H7 (cell line): ENCODE data around the gene MBD3L1. TPM values are rescaled to one million over a fixed set of nuclear protein-coding genes. Genes with fewer than 3 reads are reported as not detected.

Experiments used
- DNase-seq: peaks from one replicate; pipeline ENCODE4 v3.0.0; 2012
- H3K27me3 ChIP-seq: 2 replicates; pipeline ENCODE4 v1.6.0; 2011; ENCODE audit warnings: mild to moderate bottlenecking, low read length; ENCODE audit not compliant: control insufficient read depth, insufficient read depth
- H3K36me3 ChIP-seq: replicated peaks from 2 replicates; pipeline ENCODE4 v1.5.1; 2011; ENCODE audit warnings: low read length; ENCODE audit not compliant: control insufficient read depth, insufficient read depth
- H3K4me3 ChIP-seq: 2 replicates; pipeline ENCODE4 v1.5.1; 2011; ENCODE audit warnings: low read depth, mild to moderate bottlenecking, control low read depth, low read length, moderate library complexity; ENCODE audit not compliant: insufficient read depth
- total RNA-seq: library from RNA; depleted of rRNA; stranded (reverse); fragments of >200 nt; shearing (Covaris generic); gene quantifications from 2 replicates; pipeline ENCODE4 v1.2.3, GENCODE V29; 2014; rRNA removed

The MBD3L1 gene
- not detected in 2 replicates for total RNA-seq

DNA sequence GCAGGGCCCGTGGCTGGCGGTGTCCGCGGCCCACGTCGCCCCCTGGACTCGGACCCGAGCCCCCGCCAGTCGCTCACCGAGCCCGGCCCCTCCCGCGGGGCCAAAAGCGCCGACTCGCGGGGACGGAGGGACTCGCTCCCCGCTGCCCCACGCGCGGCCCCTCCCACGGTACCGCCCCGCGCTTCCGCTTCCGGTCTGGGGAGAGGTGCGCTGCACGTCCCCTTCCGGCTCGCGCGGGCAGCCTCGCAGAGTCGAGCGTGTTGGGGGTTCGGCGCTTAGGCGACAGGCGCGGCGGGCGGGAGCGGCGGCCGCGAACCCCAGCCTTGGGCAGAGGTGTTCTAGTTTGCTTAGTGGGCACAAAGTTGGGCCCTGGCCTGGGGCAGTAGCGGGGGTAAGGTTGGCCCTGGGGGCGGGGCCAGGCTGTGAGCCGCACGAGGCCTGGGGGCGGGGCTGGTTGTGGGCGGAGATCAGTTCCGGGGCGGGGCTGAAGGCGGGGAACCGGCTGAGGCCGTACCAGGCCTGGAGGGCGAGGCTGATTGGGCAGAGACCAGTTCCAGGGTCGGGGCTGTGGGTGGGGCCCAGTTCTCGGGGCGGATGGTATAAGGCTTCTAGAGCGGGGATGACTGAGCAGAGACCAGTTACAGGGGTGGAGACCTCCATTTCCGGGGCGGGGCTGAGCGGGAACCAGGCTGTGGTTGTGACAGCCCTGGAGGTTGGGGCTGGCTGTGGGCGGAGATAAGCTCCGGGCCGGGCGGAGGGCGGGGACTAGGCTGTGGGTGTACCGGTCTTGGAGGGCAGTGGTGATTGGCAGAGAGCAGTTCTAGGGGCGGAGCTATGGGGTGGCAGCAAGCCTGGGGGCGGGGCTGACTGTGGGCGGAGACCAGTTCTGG is at the start of gene MBD3L1, which contains the start of gene ZNF558:
Gene MBD3L1, plus strand, starts transcription at position 246 of the 890 bp plus-strand sequence. CDS start 10,302 bp downstream, outside the sequence.
Gene ZNF558, minus strand, starts transcription at position 173 of the 890 bp plus-strand sequence. CDS start 9,645 bp downstream, outside the sequence.
- Histone ChIP-seq H3K4me3 (peak within 1 kb of the TSS; percentile 66), H3K36me3 (no peaks in the 10 kb centered on the region), H3K27me3 (no peaks in the 10 kb centered on the region)
- peak; percentile 95 for DNase-seq

DNA sequence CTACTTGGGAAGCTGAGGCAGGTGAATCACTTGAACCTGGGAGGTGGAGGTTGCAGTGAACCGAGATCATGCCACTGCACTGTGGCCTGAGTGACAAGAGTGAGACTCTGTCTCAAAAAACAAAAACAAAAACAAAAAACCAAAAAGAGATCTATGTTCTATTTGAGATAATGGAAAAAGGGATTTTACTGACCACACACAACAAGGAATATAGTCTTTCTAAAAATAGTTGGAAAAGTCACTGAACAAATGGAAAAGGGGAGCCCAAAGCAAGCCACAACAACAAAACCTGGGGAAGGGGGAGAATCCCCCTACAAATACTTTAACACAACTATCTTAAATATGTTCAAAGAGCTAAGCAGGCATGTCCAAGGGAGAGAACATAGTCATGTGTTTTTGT is 37.4 kb upstream of the MBD3L1 start:
- H3K4me3 ChIP-seq: no peak overlapping the region
- no peaks in the 10 kb centered on the region for H3K36me3 ChIP-seq
- no peaks in the 10 kb centered on the region for H3K27me3 ChIP-seq
- no peak for DNase-seq

DNA sequence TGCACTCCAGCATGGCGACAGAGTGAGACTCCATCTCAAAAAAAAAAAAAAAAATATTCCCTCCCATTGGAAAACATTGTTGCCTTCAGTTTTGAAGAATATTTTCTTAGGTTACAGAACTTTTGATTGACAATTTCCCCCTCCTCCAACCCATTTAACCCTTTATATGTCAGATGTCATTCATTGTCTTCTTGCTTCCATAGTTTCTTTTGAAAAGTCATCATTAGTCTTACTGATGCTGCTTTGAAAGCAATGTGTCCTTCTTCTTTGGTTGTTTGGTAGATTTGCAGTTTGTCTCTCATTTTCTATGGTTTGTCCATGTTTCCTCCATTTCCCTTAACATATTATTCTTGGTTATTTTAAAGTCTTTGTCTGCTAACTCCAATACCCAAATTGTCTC is 25.5 kb upstream of the MBD3L1 start:
- no peaks in the 10 kb centered on the region for H3K27me3 ChIP-seq

DNA sequence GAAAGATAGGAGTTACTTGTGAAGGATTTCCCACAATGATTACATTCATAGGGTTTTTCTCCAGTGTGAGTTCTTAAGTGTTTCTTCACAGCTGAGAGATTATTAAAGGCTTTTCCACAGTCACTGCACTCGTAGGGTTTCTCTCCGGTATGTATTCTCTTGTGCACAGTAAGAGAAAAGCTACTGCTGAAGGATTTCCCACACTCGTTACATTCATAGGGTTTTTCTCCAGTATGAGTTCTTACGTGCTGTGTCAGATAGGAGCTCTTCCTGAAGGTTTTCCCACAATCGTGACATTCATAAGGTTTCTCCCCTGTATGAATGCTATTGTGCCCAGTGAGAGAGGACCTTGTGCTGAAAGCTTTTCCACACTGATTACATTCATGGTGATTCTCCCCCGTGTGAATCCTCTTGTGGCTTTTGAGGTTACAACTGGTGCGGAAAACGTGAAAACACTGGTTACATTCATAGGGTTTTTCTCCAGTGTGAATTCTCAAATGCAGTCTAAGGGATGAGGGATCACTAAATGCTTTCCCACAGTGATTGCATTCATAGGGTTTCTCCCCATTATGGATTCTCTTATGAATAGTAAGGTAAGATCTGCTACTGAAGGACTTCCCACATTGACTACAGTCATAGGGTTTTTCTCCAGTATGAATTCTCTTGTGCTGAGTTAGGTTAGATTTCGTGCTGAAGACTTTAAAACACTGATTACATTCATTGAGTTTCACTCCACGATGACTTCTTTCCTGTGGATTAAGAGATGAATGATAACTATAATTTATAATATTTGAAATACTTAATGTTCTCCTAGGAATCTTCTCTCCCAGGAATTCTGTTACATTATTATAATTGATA is 20.6 kb upstream of the MBD3L1 start:
- Histone ChIP-seq H3K36me3 (peaks cover 9% of the 10 kb centered on the region), H3K4me3 (no peak overlapping the region), H3K27me3 (no peaks in the 10 kb centered on the region)
- no peak for DNase-seq

More for the DNA sequence above, 25.5 kb upstream of the MBD3L1 start:
- Histone ChIP-seq H3K36me3 (peaks cover 2% of the 10 kb centered on the region), H3K4me3 (no peak overlapping the region)
- no peak for DNase-seq

DNA sequence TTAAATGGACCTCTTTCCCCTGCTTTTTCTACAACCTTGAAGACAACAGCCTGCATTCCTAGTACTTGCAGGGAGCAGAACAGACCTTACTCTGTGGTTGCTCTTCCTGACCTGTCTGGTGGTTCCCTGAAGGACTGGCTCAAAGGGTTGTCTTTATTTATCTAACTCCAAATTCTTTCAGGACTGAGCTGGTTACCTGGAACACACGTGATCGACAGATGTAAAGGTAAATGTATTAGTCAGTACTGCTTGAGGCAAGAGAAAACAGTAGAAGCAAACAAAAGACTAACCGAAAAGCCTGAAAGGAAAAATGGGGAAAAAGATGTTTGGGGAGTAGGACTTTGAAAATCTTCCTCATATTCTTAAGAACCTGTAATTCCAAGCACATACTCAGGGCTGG is 18.0 kb upstream of the MBD3L1 start:
- Histone ChIP-seq H3K4me3 (no peak overlapping the region), H3K27me3 (no peaks in the 10 kb centered on the region), H3K36me3 (peaks cover 9% of the 10 kb centered on the region)
- no peak for DNase-seq

DNA sequence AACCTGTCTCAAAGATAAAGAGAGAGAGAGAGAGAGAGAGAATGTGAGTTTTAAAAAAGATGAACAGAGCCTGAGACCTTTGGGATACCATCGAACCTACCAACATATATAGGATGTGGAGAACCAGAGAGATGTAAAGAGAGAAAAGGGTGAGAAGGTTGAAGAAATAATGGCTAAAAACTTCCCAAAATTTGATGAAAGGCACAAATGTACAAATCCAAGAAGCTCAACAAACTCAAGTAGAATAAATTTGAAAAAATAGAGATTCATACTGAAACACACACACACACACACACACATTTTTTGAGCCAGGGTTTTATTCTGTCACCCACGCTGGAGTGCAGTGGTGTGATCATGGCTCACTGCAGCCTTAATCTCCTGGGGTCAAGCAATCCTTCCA is 16.4 kb upstream of the MBD3L1 start:
- H3K4me3 ChIP-seq: no peak overlapping the region
- H3K27me3 ChIP-seq: no peaks in the 10 kb centered on the region
- H3K36me3 ChIP-seq: peaks cover 9% of the 10 kb centered on the region
- DNase-seq: no peak

DNA sequence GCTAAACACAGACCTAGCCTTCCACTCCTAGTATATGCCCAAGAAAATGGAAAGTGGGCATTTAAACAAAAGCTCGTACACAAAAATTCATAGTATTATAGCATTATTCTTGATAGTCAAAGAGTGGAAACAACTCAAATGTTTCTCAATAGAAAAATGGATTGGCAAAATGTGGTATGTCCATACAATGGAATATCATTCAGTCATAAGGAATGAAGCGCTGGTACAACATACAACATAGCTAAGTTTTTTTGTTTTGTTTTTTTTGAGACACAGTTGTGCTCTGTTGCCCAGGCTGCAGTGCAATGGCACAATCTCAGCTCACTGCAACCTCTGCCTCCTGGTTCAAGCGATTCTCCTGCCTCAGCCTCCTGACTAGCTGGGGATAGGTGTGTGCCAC is 11.9 kb upstream of the MBD3L1 start:
- Histone ChIP-seq H3K27me3 (no peaks in the 10 kb centered on the region), H3K4me3 (no peak overlapping the region), H3K36me3 (peaks cover 3% of the 10 kb centered on the region; the same call in 1 of the 2 replicates)
- no peak for DNase-seq

DNA sequence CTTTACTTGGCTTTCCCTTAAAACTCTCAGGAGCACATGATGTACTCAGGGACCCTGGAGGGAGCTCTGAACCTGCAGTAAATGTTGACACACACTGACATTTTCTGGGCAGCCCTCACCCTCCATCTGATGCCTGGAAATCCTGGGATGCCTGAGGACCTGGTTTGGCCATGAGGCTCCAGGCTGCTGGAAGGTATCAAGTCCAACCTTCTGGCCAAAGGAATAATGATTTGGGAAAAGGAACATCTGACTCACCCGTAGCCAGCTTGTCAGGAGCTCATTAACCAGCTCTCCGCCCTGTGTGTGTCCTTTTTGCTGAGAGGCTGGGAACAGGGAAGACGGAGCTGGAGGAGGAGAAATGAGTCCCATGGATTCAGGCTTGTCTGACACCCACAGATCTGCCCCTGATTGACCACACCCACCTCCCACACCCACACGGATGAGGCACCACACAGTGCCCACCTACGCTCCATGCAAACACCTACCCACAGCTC is 10.4 kb upstream of the MBD3L1 start:
- H3K4me3 ChIP-seq: no peak overlapping the region
- no peak for DNase-seq
- H3K36me3 ChIP-seq: peaks cover 3% of the 10 kb centered on the region; the same call in 1 of the 2 replicates
- H3K27me3 ChIP-seq: no peaks in the 10 kb centered on the region

DNA sequence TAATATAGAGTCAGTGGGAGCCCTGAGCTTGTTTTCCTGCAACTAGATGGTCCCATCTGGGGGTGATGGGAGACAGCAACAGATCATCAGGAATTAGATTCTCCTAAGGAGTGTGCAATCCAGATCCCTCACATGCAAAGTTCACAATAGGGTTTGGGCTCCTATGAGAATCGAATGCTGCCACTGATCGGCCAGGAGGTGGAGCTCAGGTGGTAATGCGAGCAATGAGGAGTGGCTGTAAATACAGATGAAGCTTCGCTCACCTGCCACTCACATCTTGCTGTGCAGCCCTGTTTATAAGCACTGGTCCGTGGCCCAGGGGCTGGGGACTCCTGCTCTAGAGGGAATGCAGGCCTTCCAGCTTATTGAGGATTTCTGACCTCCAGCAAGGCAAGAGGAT is 5.8 kb upstream of the MBD3L1 start:
- no peak overlapping the region for H3K4me3 ChIP-seq
- no peak for DNase-seq

DNA sequence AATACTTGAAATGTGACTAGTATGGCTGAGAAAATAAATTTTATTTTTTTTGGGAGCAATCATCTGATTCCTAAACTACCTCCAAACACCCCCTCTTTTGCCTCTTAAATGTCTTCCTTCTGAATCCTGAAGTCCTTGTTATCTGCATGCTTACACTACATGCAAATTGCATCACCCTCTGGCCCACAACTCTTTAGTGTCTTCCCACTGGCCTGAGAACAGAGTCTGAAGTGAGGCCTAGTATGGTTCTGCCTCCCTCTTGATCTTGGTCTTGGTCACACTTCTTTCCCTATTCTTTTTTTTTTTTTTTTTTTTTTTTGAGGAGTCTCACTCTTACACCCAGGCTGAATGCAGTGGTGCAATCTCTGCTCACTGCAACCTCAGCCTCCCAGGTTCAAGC is 4.9 kb upstream of the MBD3L1 start:
- no peak for DNase-seq
- no peaks in the 10 kb centered on the region for H3K27me3 ChIP-seq
- no peak overlapping the region for H3K4me3 ChIP-seq
- H3K36me3 ChIP-seq: peaks cover 2% of the 10 kb centered on the region; the same call in 1 of the 2 replicates

More for the DNA sequence above, 5.8 kb upstream of the MBD3L1 start:
- H3K36me3 ChIP-seq: peaks cover 2% of the 10 kb centered on the region; the same call in 1 of the 2 replicates
- no peaks in the 10 kb centered on the region for H3K27me3 ChIP-seq

DNA sequence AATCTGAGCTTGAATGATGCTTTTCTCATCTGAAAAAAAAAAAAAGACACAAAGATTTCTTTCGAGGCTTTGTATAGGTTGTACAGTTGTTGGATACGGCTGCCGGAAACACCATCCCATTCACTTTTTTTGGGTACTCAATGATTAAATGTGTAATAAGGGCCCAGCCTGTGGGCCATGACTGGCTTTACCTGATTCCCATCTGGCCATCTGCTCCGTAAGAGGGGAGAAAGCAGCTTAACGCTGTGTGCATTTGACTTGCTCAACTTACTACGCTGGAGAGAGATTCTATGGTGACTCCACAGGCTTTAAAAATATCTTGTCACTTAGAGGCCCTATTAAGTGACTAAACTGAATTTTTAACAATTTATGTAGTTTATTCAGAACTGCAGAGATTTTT is 804 bp upstream of the MBD3L1 start:
- no peak for DNase-seq
- H3K36me3 ChIP-seq: no peaks in the 10 kb centered on the region
- H3K27me3 ChIP-seq: no peaks in the 10 kb centered on the region
- H3K4me3 ChIP-seq: peak overlapping the region; percentile 66

DNA sequence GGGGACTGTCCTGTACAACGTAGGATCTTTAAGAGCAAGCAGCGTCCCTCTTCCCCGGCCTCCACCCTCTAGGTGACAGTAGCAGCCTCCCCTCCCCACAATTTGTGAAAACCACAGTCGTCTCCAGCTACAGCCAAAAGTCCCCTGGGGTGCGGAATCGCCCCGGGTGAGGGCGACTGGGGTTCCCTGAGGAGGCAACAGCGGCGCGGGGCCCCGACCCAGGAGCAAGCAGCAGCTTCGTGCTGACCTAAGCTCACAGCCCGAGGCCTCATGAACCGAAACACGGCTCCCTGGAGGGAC is 395 bp upstream of the MBD3L1 start:
- no peaks in the 10 kb centered on the region for H3K27me3 ChIP-seq
- no peaks in the 10 kb centered on the region for H3K36me3 ChIP-seq
- peak overlapping the region; percentile 66 for H3K4me3 ChIP-seq
- DNase-seq: no peak

DNA sequence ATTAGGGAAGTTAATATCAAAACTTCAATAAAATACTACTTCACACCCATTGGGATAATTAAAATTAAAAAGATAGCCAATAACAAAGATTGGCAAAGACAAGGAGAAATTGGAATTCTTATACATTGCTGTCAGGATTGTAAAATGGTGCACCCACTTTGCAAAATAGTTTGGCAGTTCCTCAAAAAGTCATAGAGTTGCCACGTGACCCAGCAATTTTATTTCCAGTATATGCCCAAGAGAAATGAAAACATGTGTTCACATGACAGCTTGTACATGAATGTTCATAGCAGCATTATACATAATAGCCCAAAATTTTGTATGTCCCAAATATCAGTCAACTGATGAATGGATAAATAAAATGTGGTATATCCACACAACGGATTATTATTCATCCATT is 3.3 kb downstream of the MBD3L1 start:
- H3K36me3 ChIP-seq: no peaks in the 10 kb centered on the region
- no peaks in the 10 kb centered on the region for H3K27me3 ChIP-seq
- no peak overlapping the region for H3K4me3 ChIP-seq
- no peak for DNase-seq

DNA sequence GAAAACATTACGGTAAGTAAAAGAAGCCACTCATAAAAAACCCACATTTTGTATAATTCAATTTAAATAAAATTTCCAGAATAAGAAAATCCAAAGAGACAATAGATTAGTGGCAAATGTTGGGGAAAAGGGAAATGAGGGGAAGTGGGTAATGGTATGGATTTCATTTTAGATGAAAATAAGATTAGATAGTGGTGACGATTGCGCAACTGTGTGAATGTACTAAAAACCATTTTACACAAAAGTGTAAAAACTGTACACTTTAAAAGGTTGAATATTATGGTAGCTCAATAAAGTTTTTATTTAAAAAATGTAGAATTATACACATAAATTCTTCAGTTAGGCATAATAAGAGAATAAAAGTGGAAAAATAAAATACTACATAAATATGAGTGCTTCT is 3.7 kb downstream of the MBD3L1 start:
- Histone ChIP-seq H3K4me3 (no peak overlapping the region), H3K27me3 (no peaks in the 10 kb centered on the region), H3K36me3 (no peaks in the 10 kb centered on the region)
- DNase-seq: no peak
